Measurements from ENCODE around the gene TPO.

TPO gene

GRCh38 chr2:1413156-1413710 is at the start of gene TPO:
Gene TPO, plus strand, starts transcription at chr2:1413463. Its CDS starts 946 bp downstream, at chr2:1414409.
- no peak within 1 kb of the TSS for H3K27ac ChIP-seq
- no peak for TF ChIP-seq ZFX (IDR thresholded peaks at IDR 0.05; ENCODE audit: borderline replicate concordance)
- TF ChIP-seq, protein P1, sequence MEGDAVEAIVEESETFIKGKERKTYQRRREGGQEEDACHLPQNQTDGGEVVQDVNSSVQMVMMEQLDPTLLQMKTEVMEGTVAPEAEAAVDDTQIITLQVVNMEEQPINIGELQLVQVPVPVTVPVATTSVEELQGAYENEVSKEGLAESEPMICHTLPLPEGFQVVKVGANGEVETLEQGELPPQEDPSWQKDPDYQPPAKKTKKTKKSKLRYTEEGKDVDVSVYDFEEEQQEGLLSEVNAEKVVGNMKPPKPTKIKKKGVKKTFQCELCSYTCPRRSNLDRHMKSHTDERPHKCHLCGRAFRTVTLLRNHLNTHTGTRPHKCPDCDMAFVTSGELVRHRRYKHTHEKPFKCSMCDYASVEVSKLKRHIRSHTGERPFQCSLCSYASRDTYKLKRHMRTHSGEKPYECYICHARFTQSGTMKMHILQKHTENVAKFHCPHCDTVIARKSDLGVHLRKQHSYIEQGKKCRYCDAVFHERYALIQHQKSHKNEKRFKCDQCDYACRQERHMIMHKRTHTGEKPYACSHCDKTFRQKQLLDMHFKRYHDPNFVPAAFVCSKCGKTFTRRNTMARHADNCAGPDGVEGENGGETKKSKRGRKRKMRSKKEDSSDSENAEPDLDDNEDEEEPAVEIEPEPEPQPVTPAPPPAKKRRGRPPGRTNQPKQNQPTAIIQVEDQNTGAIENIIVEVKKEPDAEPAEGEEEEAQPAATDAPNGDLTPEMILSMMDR (IDR thresholded peaks at IDR 0.05) = no peak

GRCh38 chr2:1366546-1367134 is 46.6 kb upstream of the TPO start:
- H3K27ac ChIP-seq = no peak overlapping the region
- TF ChIP-seq, protein P1 (IDR thresholded peaks at IDR 0.05) = no peak
- no peak for TF ChIP-seq ZFX (IDR thresholded peaks at IDR 0.05; ENCODE audit: borderline replicate concordance)

DNA sequence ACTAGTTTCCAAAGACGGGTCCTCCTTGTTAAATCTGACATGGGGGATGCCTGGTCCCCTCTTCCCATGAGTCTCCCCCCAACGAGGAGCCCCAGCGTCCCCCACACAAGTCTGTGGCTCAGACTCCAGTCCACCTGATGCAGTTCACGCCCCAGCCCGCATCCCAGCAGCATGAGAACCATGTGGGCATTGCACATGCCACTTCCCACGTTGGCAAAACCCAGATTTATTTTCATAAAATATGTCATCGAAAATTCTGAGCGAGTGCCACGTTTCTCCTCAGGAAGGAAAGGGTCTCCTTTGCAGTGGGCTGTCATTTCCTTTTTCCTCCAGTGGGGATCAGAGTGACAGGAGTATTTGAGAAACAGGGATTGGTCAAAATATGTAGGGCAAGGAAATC is 45.7 kb upstream of the TPO start:
- H3K27ac ChIP-seq = no peak overlapping the region
- TF ChIP-seq ZFX (IDR thresholded peaks at IDR 0.05; ENCODE audit: borderline replicate concordance) = no peak
- TF ChIP-seq, protein P1 (IDR thresholded peaks at IDR 0.05) = no peak

GRCh38 chr2:1369905-1370304 is 43.4 kb upstream of the TPO start:
- TF ChIP-seq ZFX (IDR thresholded peaks at IDR 0.05; ENCODE audit: borderline replicate concordance) = no peak
- TF ChIP-seq, protein P1 (IDR thresholded peaks at IDR 0.05) = no peak
- H3K27ac ChIP-seq = no peak overlapping the region

GRCh38 chr2:1370461-1370860 is 42.8 kb upstream of the TPO start:
- no peak overlapping the region for H3K27ac ChIP-seq
- TF ChIP-seq, protein P1 (IDR thresholded peaks at IDR 0.05) = no peak
- no peak for TF ChIP-seq ZFX (IDR thresholded peaks at IDR 0.05; ENCODE audit: borderline replicate concordance)

- no peak overlapping the region for H3K27ac ChIP-seq
- TF ChIP-seq ZFX (IDR thresholded peaks at IDR 0.05; ENCODE audit: borderline replicate concordance) = no peak
- TF ChIP-seq, protein P1 (IDR thresholded peaks at IDR 0.05) = no peak
Observed at GRCh38 chr2:1371082-1371481, 42.2 kb upstream of the TPO start.

GRCh38 chr2:1373830-1374229 is 39.4 kb upstream of the TPO start:
- H3K27ac ChIP-seq = no peak overlapping the region
- no peak for TF ChIP-seq ZFX (IDR thresholded peaks at IDR 0.05; ENCODE audit: borderline replicate concordance)
- TF ChIP-seq, protein P1 (IDR thresholded peaks at IDR 0.05) = no peak

All from 22Rv1 (cell line).